SK-N-SH treated with all-trans-retinoic acid at 6 μM for 48 hours (cell line): Measurements from ENCODE around the gene PRR11.

Experiments
- ARNTL ChIP-seq: fragments of 450-650 bp; formaldehyde crosslinking; IDR thresholded peaks from 2 replicates; pipeline ENCODE4 v1.5.0; 2020; ENCODE audit warnings: low read depth, mild to moderate bottlenecking, moderate library complexity, borderline replicate concordance
- ESRRG ChIP-seq: fragments of 250-450 bp; sonication (Bioruptor Pico); IDR thresholded peaks from 2 replicates; pipeline ENCODE4 v1.6.1; 2021; ENCODE audit warnings: mild to moderate bottlenecking
- GLIS3 ChIP-seq: fragments of 250-450 bp; sonication (Bioruptor Pico); IDR thresholded peaks from 2 replicates; pipeline ENCODE4 v1.5.0; 2020; ENCODE audit warnings: mild to moderate bottlenecking, moderate library complexity
- ISL1 ChIP-seq: fragments of 250-450 bp; sonication (Bioruptor Pico); IDR thresholded peaks from 2 replicates; pipeline ENCODE4 v2.1.2; 2022; ENCODE audit warnings: mild to moderate bottlenecking, moderate library complexity
- ZC3H10 ChIP-seq: fragments of 250-450 bp; sonication (Bioruptor Pico); IDR thresholded peaks from 2 replicates; pipeline ENCODE4 v1.5.1; 2021; ENCODE audit warnings: mild to moderate bottlenecking, moderate library complexity
- ZFP3 ChIP-seq: fragments of 250-450 bp; sonication (Bioruptor Pico); IDR thresholded peaks from 2 replicates; pipeline ENCODE4 v1.5.0; 2020; ENCODE audit warnings: mild to moderate bottlenecking, moderate library complexity
- ZFP30 ChIP-seq: fragments of 450-650 bp; formaldehyde crosslinking; IDR thresholded peaks from 2 replicates; pipeline ENCODE4 v1.5.0; 2022; ENCODE audit warnings: mild to moderate bottlenecking, moderate library complexity
- ZNF8 ChIP-seq: fragments of 450-650 bp; formaldehyde crosslinking; IDR thresholded peaks from 2 replicates; pipeline ENCODE4 v1.5.0; 2020; ENCODE audit warnings: mild to moderate bottlenecking, moderate library complexity
- TF ChIP-seq, protein P1 (sequence below): fragments of 250-450 bp; sonication (Bioruptor Pico); IDR thresholded peaks from 2 replicates; pipeline ENCODE4 v1.5.1; 2021; ENCODE audit warnings: mild to moderate bottlenecking, moderate library complexity

DNA sequence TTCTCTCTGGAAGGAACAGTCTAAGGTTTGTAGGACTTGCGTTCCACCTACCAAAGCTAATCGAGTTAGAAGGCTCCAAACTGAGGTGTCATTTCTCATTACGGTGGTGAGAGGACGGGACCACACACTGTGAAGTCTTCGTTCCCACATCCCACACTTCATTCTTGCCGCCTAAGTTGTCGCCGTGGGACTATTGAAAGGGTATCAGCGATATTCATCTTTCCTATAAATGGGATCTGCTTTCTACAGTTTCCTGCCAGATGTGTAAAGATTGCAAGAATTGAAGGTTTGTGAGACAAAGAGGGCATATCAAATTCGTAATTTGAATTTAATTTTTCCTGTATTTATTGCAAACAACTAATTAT is 48.3 kb upstream of the PRR11 start:
- no peak for TF ChIP-seq ZC3H10
- TF ChIP-seq GLIS3 (CRISPR knock-in tag): no peak
- no peak for TF ChIP-seq ISL1
- TF ChIP-seq ZFP30 (CRISPR knock-in tag): no peak
- TF ChIP-seq, protein P1, sequence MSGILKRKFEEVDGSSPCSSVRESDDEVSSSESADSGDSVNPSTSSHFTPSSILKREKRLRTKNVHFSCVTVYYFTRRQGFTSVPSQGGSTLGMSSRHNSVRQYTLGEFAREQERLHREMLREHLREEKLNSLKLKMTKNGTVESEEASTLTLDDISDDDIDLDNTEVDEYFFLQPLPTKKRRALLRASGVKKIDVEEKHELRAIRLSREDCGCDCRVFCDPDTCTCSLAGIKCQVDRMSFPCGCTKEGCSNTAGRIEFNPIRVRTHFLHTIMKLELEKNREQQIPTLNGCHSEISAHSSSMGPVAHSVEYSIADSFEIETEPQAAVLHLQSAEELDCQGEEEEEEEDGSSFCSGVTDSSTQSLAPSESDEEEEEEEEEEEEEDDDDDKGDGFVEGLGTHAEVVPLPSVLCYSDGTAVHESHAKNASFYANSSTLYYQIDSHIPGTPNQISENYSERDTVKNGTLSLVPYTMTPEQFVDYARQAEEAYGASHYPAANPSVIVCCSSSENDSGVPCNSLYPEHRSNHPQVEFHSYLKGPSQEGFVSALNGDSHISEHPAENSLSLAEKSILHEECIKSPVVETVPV: peak; percentile 43; the same call in 1 of the 2 replicates
- TF ChIP-seq ESRRG: no peak
- no peak for TF ChIP-seq ARNTL (CRISPR knock-in tag)
- no peak for TF ChIP-seq ZNF8 (CRISPR knock-in tag)
- no peak for TF ChIP-seq ZFP3
